A549 (cell line): ENCODE measurements around the gene CHST15. TPM values are rescaled to one million over a fixed set of nuclear protein-coding genes. Genes with fewer than 3 reads are reported as not detected.

Source experiments
- ATAC-seq, 2 experiments: fragments of 200-7000 bp in 1 of 2; fragments of >200 bp in 1 of 2; cut with Nextera tagmentation in 1 of 2; cut with Tn5 transposase in 1 of 2; 3 replicates each; pipeline versions ENCODE4 v1.8.0 to v1.9.1; 2018 to 2020; ENCODE audit warnings: mild to moderate bottlenecking in 1 of 2, moderate library complexity in 1 of 2
- CTCF ChIA-PET: fragments of 300-600 bp; sonication (Branson Sonifier 250); formaldehyde crosslinking; extraction: SDS; loops from one replicate; lab custom pipeline; 2021; ENCODE audit warnings: antibody characterized with exemption, inconsistent platforms; lab: Yijun Ruan, JAX
- POLR2A ChIA-PET: fragments of 350-600 bp; formaldehyde crosslinking; extraction: SDS; loops from one replicate; lab custom pipeline; 2021; ENCODE audit warnings: antibody characterized with exemption, inconsistent platforms; lab: Yijun Ruan, JAX
- DNase-seq, 2 experiments: peaks; one replicate each; pipeline versions ENCODE4 v3.0.0 to v3.0.0-alpha.2; 2011 to 2016; ENCODE audit warnings: low read depth in 1 of 2, low spot score in 1 of 2
- FAIRE-seq: peaks from 2 replicates; lab custom pipeline; 2011; peaks lifted over from hg19 to GRCh38; lab: Jason Lieb, UNC
- H3K27ac ChIP-seq, 2 experiments: fragments of >200 bp; sonication (Bioruptor Twin); formaldehyde crosslinking; 3 replicates each; pipeline ENCODE4 v1.5.1; 2016 to 2017
- H3K4me1 ChIP-seq: fragments of >200 bp; sonication (Bioruptor Twin); formaldehyde crosslinking; 3 replicates; pipeline ENCODE4 v1.6.1; 2016
- H3K4me2 ChIP-seq: fragments of >200 bp; sonication (Bioruptor Twin); formaldehyde crosslinking; 3 replicates; pipeline ENCODE4 v1.6.1; 2016
- H3K4me3 ChIP-seq: fragments of >200 bp; sonication (Bioruptor Twin); formaldehyde crosslinking; 3 replicates; pipeline ENCODE4 v1.5.1; 2016
- H3K9me3 ChIP-seq: fragments of >200 bp; sonication (Bioruptor Twin); formaldehyde crosslinking; 3 replicates; pipeline ENCODE4 v1.6.1; 2016
- CHD2 ChIP-seq: fragments of 150-350 bp; IDR thresholded peaks from 2 replicates; pipeline ENCODE4 v1.6.1; 2014; ENCODE audit warnings: low read length; ENCODE audit not compliant: partially characterized antibody
- EHF ChIP-seq: fragments of 250-450 bp; sonication (Bioruptor Pico); IDR thresholded peaks from 2 replicates; pipeline ENCODE4 v1.5.0; 2020; ENCODE audit warnings: mild to moderate bottlenecking
- FOSL2 ChIP-seq, 2 experiments: fragments of 450-650 bp in 1 of 2; fragments of >200 bp in 1 of 2; sonication (Bioruptor Twin) in 1 of 2; formaldehyde crosslinking; IDR thresholded peaks; 2 replicates each; pipeline versions ENCODE4 v1.5.0 to v1.6.1; 2016 to 2020; ENCODE audit warnings: mild to moderate bottlenecking in 1 of 2, moderate library complexity in 1 of 2
- GATA3 ChIP-seq: IDR thresholded peaks from 2 replicates; pipeline ENCODE4 v1.6.1; 2012; ENCODE audit warnings: borderline replicate concordance
- HOXB13 ChIP-seq: fragments of 250-450 bp; sonication (Bioruptor Pico); IDR thresholded peaks from 2 replicates; pipeline ENCODE4 v1.5.0; 2020; ENCODE audit warnings: low read depth, mild to moderate bottlenecking, moderate library complexity
- JUN ChIP-seq, 2 experiments: fragments of >200 bp; sonication (Bioruptor Twin); formaldehyde crosslinking; IDR thresholded peaks; 2 replicates in 1 of 2; 3 replicates in 1 of 2; pipeline ENCODE4 v1.6.1; 2016 to 2017
- KDM5A ChIP-seq: fragments of 200-600 bp; sonication (generic); IDR thresholded peaks from 2 replicates; pipeline ENCODE4 v1.6.1; 2016; ENCODE audit warnings: antibody characterized with exemption, mild to moderate bottlenecking
- NFE2L2 ChIP-seq: fragments of 150-350 bp; conservative IDR thresholded peaks from 2 replicates; pipeline ENCODE4 v1.6.1; 2014; ENCODE audit warnings: low read length
- NPAS2 ChIP-seq: fragments of 250-450 bp; sonication (Bioruptor Pico); IDR thresholded peaks from 2 replicates; pipeline ENCODE4 v1.8.0; 2022; ENCODE audit warnings: mild to moderate bottlenecking, moderate library complexity, borderline replicate concordance
- NR3C1 ChIP-seq: fragments of >200 bp; sonication (Bioruptor Twin); formaldehyde crosslinking; IDR thresholded peaks from 3 replicates; pipeline ENCODE4 v1.6.1; 2017
- PHF8 ChIP-seq: fragments of 200-600 bp; sonication (generic); IDR thresholded peaks from 2 replicates; pipeline ENCODE4 v1.6.1; 2016; ENCODE audit warnings: low read depth, mild to moderate bottlenecking, antibody characterized with exemption, moderate library complexity, borderline replicate concordance
- POLR2A ChIP-seq: IDR thresholded peaks from 2 replicates; pipeline ENCODE4 v1.6.1; 2012; ENCODE audit warnings: mild to moderate bottlenecking, low read length
- RAD21 ChIP-seq, 2 experiments: fragments of >200 bp in 1 of 2; sonication (Bioruptor Twin) in 1 of 2; formaldehyde crosslinking in 1 of 2; IDR thresholded peaks in 1 of 2; conservative IDR thresholded peaks in 1 of 2; 2 replicates in 1 of 2; 3 replicates in 1 of 2; pipeline ENCODE4 v1.6.1; 2012 to 2018; ENCODE audit warnings: inconsistent platforms in 1 of 2
- TP53 ChIP-seq: fragments of 250-450 bp; sonication (Bioruptor Pico); IDR thresholded peaks from 2 replicates; pipeline ENCODE4 v1.5.0; 2021; ENCODE audit warnings: mild to moderate bottlenecking, moderate library complexity
- ZNF302 ChIP-seq: fragments of 250-450 bp; sonication (Bioruptor Pico); IDR thresholded peaks from 2 replicates; pipeline ENCODE4 v1.9.0; 2021; ENCODE audit warnings: inconsistent platforms, mild to moderate bottlenecking, moderate library complexity
- WGBS: methylation state at CpG from one replicate; pipeline ENCODE4 v1.1.6; 2017; ENCODE audit errors: missing lambda C conversion rate; 5-methylcytosine and 5-hydroxymethylcytosine counted together
- polyA plus RNA-seq, 4 experiments: library from polyadenylated mRNA; depleted of rRNA in 3 of 4; stranded (reverse); fragments of >200 nt; fragmentation: RNase III in 1 of 4; extraction: RNeasy Plus Mini Kit Qiagen cat#74134 plus additional on column Dnase treatment in 1 of 4; gene quantifications; 2 replicates in 3 of 4; 3 replicates in 1 of 4; pipeline ENCODE4 v1.2.3, GENCODE V29; 2011 to 2017
- TF ChIP-seq, protein P1 (sequence below): fragments of >200 bp; sonication (Bioruptor Twin); formaldehyde crosslinking; IDR thresholded peaks from 2 replicates; pipeline ENCODE4 v1.6.1; 2016
- TF ChIP-seq, protein P2 (sequence below): fragments of 250-450 bp; sonication (Bioruptor Pico); IDR thresholded peaks from 2 replicates; pipeline ENCODE4 v1.5.0; 2020; ENCODE audit warnings: low read depth, mild to moderate bottlenecking, moderate library complexity
- TF ChIP-seq, protein P3 (sequence below): fragments of 200-600 bp; sonication (generic); IDR thresholded peaks from 2 replicates; pipeline ENCODE4 v1.6.1; 2016; ENCODE audit warnings: antibody characterized with exemption, mild to moderate bottlenecking, moderate library complexity
- TF ChIP-seq, protein P4 (sequence below): fragments of >200 bp; sonication (Bioruptor Twin); formaldehyde crosslinking; IDR thresholded peaks from 3 replicates; pipeline ENCODE4 v1.6.1; 2016
- TF ChIP-seq, protein P5 (sequence below): IDR thresholded peaks from 2 replicates; pipeline ENCODE4 v1.6.1; 2012; ENCODE audit warnings: low read depth, borderline replicate concordance

Gene CHST15
- polyA plus RNA-seq, 2 of the 4 experiments (the other 2 are of a cell fraction): 5.1 to 10.3 TPM

DNA sequence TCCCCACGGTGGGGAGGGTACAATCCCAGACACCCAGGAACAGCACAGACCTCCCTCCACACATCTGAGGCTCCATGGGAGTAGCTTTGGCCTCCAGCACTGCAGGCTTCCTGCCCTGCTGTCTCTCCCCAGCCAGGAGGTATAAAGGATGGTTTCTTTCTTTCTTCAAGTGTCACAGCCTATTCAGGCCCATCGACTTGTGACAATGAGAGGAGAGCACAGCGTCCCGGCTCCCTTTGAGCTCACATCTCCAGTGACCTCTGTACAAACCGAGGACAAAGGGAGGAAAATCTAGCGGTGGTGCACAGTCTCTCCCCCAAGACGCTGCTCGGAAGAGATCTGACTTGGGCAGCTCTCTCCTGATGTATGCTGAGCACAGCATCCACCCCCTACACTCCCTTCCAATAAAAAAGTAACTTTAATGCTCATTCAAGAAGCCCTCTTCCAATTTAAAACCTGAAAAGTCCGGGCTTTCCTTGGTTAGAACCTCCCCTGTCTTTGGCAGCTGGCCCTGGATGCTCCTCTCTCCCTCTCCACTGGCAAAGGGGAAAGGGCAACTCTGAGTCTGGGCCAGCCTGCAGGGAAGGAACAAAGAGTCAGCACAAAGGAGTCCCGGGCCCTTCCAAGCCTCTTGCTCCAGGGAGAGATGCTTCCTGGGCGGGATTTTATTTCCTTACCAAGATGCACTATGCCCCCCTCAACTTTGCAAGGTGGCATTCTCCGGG, 18.0 kb downstream of the CHST15 start:
- whole genome bisulfite sequencing: 60% methylated on average over 12 of the region's 12 CpGs
- CTCF ChIA-PET: interaction anchor here (0.9 to 1.1 kb wide), 2 partner anchors 10 to 79 kb away, joined by 3 read pairs; no protein-coding TSS in a partner anchor
- no peaks in the 10 kb centered on the region for H3K4me1 ChIP-seq
- FAIRE-seq: no peak
- ATAC-seq: no peak
- H3K9me3 ChIP-seq: no peaks in the 10 kb centered on the region
- no peak for DNase-seq
- no peak overlapping the region for H3K27ac ChIP-seq
- no peak overlapping the region for H3K4me2 ChIP-seq
- POLR2A ChIA-PET: no interaction called here
- TF ChIP-seq NR3C1: no peak
- no peak for TF ChIP-seq NPAS2 (CRISPR knock-in tag)
- no peak for TF ChIP-seq EHF (CRISPR knock-in tag)
- no peak for TF ChIP-seq HOXB13 (CRISPR knock-in tag)
- TF ChIP-seq FOSL2 (IDR thresholded peaks at IDR 0.05): no peak
- TF ChIP-seq FOSL2 (CRISPR knock-in tag; IDR thresholded peaks at IDR 0.05): no peak
- TF ChIP-seq NFE2L2: no peak
- TF ChIP-seq RAD21 (conservative IDR thresholded peaks at IDR 0.05 in 1 of 2, IDR thresholded peaks at IDR 0.05 in 1 of 2): no peak
- TF ChIP-seq, protein P1, sequence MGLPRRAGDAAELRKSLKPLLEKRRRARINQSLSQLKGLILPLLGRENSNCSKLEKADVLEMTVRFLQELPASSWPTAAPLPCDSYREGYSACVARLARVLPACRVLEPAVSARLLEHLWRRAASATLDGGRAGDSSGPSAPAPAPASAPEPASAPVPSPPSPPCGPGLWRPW: no peak
- TF ChIP-seq CHD2: no peak
- TF ChIP-seq JUN (IDR thresholded peaks at IDR 0.05): no peak
- TF ChIP-seq PHF8: no peak
- TF ChIP-seq GATA3: no peak
- TF ChIP-seq KDM5A: no peak
- no peak for TF ChIP-seq POLR2A
- TF ChIP-seq, protein P2, sequence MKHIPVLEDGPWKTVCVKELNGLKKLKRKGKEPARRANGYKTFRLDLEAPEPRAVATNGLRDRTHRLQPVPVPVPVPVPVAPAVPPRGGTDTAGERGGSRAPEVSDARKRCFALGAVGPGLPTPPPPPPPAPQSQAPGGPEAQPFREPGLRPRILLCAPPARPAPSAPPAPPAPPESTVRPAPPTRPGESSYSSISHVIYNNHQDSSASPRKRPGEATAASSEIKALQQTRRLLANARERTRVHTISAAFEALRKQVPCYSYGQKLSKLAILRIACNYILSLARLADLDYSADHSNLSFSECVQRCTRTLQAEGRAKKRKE (CRISPR knock-in tag): no peak
- TF ChIP-seq TP53 (CRISPR knock-in tag): no peak
- no peak for TF ChIP-seq ZNF302 (CRISPR knock-in tag)
- TF ChIP-seq, protein P3, sequence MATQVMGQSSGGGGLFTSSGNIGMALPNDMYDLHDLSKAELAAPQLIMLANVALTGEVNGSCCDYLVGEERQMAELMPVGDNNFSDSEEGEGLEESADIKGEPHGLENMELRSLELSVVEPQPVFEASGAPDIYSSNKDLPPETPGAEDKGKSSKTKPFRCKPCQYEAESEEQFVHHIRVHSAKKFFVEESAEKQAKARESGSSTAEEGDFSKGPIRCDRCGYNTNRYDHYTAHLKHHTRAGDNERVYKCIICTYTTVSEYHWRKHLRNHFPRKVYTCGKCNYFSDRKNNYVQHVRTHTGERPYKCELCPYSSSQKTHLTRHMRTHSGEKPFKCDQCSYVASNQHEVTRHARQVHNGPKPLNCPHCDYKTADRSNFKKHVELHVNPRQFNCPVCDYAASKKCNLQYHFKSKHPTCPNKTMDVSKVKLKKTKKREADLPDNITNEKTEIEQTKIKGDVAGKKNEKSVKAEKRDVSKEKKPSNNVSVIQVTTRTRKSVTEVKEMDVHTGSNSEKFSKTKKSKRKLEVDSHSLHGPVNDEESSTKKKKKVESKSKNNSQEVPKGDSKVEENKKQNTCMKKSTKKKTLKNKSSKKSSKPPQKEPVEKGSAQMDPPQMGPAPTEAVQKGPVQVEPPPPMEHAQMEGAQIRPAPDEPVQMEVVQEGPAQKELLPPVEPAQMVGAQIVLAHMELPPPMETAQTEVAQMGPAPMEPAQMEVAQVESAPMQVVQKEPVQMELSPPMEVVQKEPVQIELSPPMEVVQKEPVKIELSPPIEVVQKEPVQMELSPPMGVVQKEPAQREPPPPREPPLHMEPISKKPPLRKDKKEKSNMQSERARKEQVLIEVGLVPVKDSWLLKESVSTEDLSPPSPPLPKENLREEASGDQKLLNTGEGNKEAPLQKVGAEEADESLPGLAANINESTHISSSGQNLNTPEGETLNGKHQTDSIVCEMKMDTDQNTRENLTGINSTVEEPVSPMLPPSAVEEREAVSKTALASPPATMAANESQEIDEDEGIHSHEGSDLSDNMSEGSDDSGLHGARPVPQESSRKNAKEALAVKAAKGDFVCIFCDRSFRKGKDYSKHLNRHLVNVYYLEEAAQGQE: no peak
- TF ChIP-seq, protein P4, sequence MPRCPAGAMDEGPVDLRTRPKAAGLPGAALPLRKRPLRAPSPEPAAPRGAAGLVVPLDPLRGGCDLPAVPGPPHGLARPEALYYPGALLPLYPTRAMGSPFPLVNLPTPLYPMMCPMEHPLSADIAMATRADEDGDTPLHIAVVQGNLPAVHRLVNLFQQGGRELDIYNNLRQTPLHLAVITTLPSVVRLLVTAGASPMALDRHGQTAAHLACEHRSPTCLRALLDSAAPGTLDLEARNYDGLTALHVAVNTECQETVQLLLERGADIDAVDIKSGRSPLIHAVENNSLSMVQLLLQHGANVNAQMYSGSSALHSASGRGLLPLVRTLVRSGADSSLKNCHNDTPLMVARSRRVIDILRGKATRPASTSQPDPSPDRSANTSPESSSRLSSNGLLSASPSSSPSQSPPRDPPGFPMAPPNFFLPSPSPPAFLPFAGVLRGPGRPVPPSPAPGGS: no peak
- TF ChIP-seq, protein P5, sequence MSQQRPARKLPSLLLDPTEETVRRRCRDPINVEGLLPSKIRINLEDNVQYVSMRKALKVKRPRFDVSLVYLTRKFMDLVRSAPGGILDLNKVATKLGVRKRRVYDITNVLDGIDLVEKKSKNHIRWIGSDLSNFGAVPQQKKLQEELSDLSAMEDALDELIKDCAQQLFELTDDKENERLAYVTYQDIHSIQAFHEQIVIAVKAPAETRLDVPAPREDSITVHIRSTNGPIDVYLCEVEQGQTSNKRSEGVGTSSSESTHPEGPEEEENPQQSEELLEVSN: no peak
- no peak overlapping the region for H3K4me3 ChIP-seq
